ENCODE measurements around the gene SULT1C2.
"Not testable (repeated sequence)": the region's sequence is repeated elsewhere in the genome, so short reads cannot be mapped to it uniquely, and the experiment has no call there.

SULT1C2 gene

DNA sequence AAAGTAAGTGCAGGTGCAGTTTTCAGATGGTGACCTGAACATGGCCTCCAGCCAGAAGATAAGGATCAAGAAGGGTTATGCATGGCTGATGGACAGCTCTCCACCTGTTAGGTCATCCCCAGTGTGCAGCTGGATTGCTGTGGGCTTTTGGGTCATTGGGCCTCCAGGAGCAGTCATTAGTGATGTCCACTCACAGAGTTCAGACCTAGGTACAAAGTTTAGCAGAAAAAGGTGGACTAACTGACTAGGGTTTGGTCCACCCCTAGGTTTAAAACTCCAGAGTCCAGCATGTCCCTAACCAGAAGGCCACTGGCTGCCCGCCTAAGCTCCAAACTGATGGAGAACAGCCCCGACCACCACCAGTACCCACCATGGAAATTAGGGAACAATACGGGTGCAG lies 18.3 kb upstream of the SULT1C2 start:
- TF ChIP-seq CTCF (IDR thresholded peaks at IDR 0.05; ENCODE audit: low read depth, low read length, missing control alignments), result no peak
- no peak for DNase-seq (ENCODE audit: low read depth)
- in situ Hi-C loops (cut with HindIII; ENCODE audit: low sequenced_read_pairs), result no loop called here
- H3K4me3 ChIP-seq (ENCODE audit: low read depth, low read length), result no peak overlapping the region

DNA sequence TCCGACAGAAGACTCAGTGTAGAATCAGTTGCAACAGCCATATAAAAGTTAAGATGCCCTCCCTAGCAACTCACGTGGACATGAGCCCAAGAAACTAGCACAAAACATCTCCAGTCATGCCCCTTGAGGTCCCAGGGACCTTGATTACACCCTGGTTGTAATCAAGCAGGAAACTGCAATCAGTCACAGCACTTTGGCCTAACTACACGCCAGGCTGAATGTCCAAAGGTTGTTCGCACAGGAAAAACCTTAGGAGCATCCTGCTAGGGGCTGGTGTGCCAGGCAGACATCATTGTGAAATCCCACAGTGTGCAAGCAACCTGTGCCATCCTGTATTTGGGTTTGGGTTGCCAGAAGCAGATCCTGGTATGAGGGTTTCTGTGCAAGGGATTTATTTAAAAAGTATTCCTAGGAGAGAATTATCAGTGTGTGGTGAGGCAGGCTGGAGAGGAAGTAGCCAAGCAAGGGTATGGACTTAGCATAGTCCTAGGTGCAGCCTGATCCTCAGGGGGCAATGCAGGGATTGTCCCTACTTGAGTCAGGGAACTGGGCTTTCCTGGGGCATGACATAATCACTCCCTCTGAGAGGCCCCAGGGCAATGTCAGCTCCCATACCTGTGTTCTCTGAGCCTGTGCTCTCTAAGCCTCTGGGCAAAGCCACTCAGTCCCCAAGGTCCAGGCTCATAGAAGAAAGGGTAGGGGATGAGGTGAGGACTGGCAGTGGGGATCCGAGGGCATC lies 17.8 kb upstream of the SULT1C2 start:
- H3K4me3 ChIP-seq (ENCODE audit: low read depth, low read length), result no peak overlapping the region
- in situ Hi-C loops (cut with HindIII; ENCODE audit: low sequenced_read_pairs), result no loop called here
- no peak for DNase-seq (ENCODE audit: low read depth)
- TF ChIP-seq CTCF (IDR thresholded peaks at IDR 0.05; ENCODE audit: low read depth, low read length, missing control alignments), result no peak

DNA sequence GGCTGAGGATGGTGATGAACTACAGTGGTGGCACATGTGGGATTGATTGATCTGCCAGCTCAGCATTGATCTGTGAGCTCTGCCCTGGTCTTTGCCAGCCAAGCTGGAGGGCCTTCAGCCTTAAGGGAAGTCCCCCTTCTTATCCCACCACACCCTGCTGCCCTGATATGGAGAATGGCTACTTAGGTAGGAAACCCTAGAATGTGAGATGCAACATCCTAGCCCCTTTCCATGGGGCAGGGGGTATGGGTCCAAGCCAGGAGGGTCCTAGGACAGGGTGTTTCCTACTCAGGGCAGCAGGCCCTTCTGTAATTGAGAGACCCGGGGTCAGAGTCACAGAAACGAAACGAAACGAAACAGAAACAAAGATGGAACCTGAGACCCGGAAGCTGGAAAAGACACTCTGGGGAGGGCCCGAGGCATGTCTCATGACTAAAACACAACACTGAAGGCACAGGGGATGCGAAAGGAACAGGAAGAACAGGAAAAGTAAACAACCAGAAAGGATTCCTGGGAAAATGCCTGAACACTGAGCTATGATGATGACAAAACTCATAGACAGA lies 16.9 kb upstream of the SULT1C2 start:
- H3K4me3 ChIP-seq (ENCODE audit: low read depth, low read length), result no peak overlapping the region
- in situ Hi-C loops (cut with HindIII; ENCODE audit: low sequenced_read_pairs), result no loop called here
- no peak for TF ChIP-seq CTCF (IDR thresholded peaks at IDR 0.05; ENCODE audit: low read depth, low read length, missing control alignments)
- DNase-seq (ENCODE audit: low read depth), result no peak

GRCh38 chr2:108278631-108279030 lies 10.1 kb upstream of the SULT1C2 start:
- TF ChIP-seq CTCF (IDR thresholded peaks at IDR 0.05; ENCODE audit: low read depth, low read length, missing control alignments), result no peak
- DNase-seq (ENCODE audit: low read depth), result no peak
- in situ Hi-C loops (cut with HindIII; ENCODE audit: low sequenced_read_pairs), result no loop called here
- no peak overlapping the region for H3K4me3 ChIP-seq (ENCODE audit: low read depth, low read length)

- no peak for DNase-seq (ENCODE audit: low read depth)
- in situ Hi-C loops (cut with HindIII; ENCODE audit: low sequenced_read_pairs), result no loop called here
- TF ChIP-seq CTCF (IDR thresholded peaks at IDR 0.05; ENCODE audit: low read depth, low read length, missing control alignments), result no peak
These were observed 9.2 kb upstream of the SULT1C2 start for GRCh38 chr2:108279468-108279867.

GRCh38 chr2:108280466-108280865 lies 8.2 kb upstream of the SULT1C2 start:
- in situ Hi-C loops (cut with HindIII; ENCODE audit: low sequenced_read_pairs), result no loop called here
- H3K4me3 ChIP-seq (ENCODE audit: low read depth, low read length), result no peak overlapping the region
- no peak for TF ChIP-seq CTCF (IDR thresholded peaks at IDR 0.05; ENCODE audit: low read depth, low read length, missing control alignments)
- no peak for DNase-seq (ENCODE audit: low read depth)

More at GRCh38 chr2:108279468-108279867, 9.2 kb upstream of the SULT1C2 start:
- H3K4me3 ChIP-seq (ENCODE audit: low read depth, low read length), result no peak overlapping the region

GRCh38 chr2:108284566-108284965 lies 4.1 kb upstream of the SULT1C2 start:
- DNase-seq (ENCODE audit: low read depth); H3K4me3 ChIP-seq (ENCODE audit: low read depth, low read length); in situ Hi-C loops (cut with HindIII; ENCODE audit: low sequenced_read_pairs): not testable (repeated sequence)
